ENCODE measurements around the gene CDHR1. TPM values are rescaled to one million over a fixed set of nuclear protein-coding genes. Genes with fewer than 3 reads are reported as not detected.

The CDHR1 gene
- total and polyA plus RNA-seq, 4 donors = 0.07 to 0.51 (median 0.14) TPM

- Histone ChIP-seq H3K9me3 (ENCODE audit: control insufficient read depth in 4 of 4, low read length in 3 of 4) (no peaks in the 10 kb centered on the region), H3K36me3 (ENCODE audit: control insufficient read depth in 4 of 4, insufficient read depth in 3 of 4, low read depth in 1 of 4, low read length in 3 of 4) (no peaks in the 10 kb centered on the region), H3K27ac (ENCODE audit: low read depth in 1 of 2, low read length in 2 of 2) (no peak overlapping the region), H3K9ac (ENCODE audit: low read depth in 1 of 2, low read length in 2 of 2) (no peak overlapping the region), H3K4me1 (ENCODE audit: control insufficient read depth in 4 of 4, insufficient read depth in 4 of 4, low read length in 3 of 4) (peaks cover 4 to 13% (median 7%) of the 10 kb centered on the region in 4 donors), H3K4me3 (ENCODE audit: low read depth in 1 of 3, low read length in 3 of 3) (no peak overlapping the region), H3K27me3 (ENCODE audit: control insufficient read depth in 4 of 4, insufficient read depth in 4 of 4, low read length in 3 of 4) (peaks cover 0 to 11% (median 6%) of the 10 kb centered on the region in 4 donors)
- 74% methylated on average over 5 of the region's 5 CpGs for WGBS
- TF ChIP-seq REST (IDR thresholded peaks at IDR 0.05) (no peak), JUND (IDR thresholded peaks at IDR 0.05) (no peak), MAX (IDR thresholded peaks at IDR 0.05) (no peak)
- no peak for DNase-seq (ENCODE audit: low spot score)
Observed at GRCh38 chr10:84191106-84191505, 3.2 kb upstream of the CDHR1 start.

- no peak for DNase-seq (ENCODE audit: low spot score)
- WGBS = 94% methylated on average over 2 of the region's 2 CpGs
Observed at GRCh38 chr10:84193327-84193726, 1.0 kb upstream of the CDHR1 start.

More at GRCh38 chr10:84193327-84193726, 1.0 kb upstream of the CDHR1 start:
- H3K27me3 ChIP-seq (ENCODE audit: control insufficient read depth in 4 of 4, insufficient read depth in 4 of 4, low read length in 3 of 4) = peaks cover 0 to 11% (median 7%) of the 10 kb centered on the region in 4 donors
- H3K4me1 ChIP-seq (ENCODE audit: control insufficient read depth in 4 of 4, insufficient read depth in 4 of 4, low read length in 3 of 4) = peaks cover 4 to 13% (median 7%) of the 10 kb centered on the region in 4 donors
- H3K27ac ChIP-seq (ENCODE audit: low read depth in 1 of 2, low read length in 2 of 2) = no peak overlapping the region
- no peak overlapping the region for H3K9ac ChIP-seq (ENCODE audit: low read depth in 1 of 2, low read length in 2 of 2)
- no peaks in the 10 kb centered on the region for H3K36me3 ChIP-seq (ENCODE audit: control insufficient read depth in 4 of 4, insufficient read depth in 3 of 4, low read depth in 1 of 4, low read length in 3 of 4)
- no peaks in the 10 kb centered on the region for H3K9me3 ChIP-seq (ENCODE audit: control insufficient read depth in 4 of 4, low read length in 3 of 4)
- no peak overlapping the region for H3K4me3 ChIP-seq (ENCODE audit: low read depth in 1 of 3, low read length in 3 of 3)
- TF ChIP-seq YY1 (IDR thresholded peaks at IDR 0.05) = no peak
- no peak for TF ChIP-seq EGR1 (IDR thresholded peaks at IDR 0.05; ENCODE audit: low read depth in 2 of 2)
- no peak for TF ChIP-seq HNF4A (conservative IDR thresholded peaks at IDR 0.05)
- TF ChIP-seq GABPA (IDR thresholded peaks at IDR 0.05 in 1 of 2, conservative IDR thresholded peaks at IDR 0.05 in 1 of 2) = no peak
- no peak for TF ChIP-seq REST (IDR thresholded peaks at IDR 0.05)
- TF ChIP-seq CTCF (IDR thresholded peaks at IDR 0.05; ENCODE audit: low read depth, low read length, missing input control) = no peak
- TF ChIP-seq FOXA1 (IDR thresholded peaks at IDR 0.05) = no peak
- no peak for TF ChIP-seq TAF1 (conservative IDR thresholded peaks at IDR 0.05)
- no peak for TF ChIP-seq FOXA2 (IDR thresholded peaks at IDR 0.05)
- TF ChIP-seq ATF3 (IDR thresholded peaks at IDR 0.05) = no peak
- TF ChIP-seq NR2F2 (IDR thresholded peaks at IDR 0.05) = no peak
- no peak for TF ChIP-seq JUND (IDR thresholded peaks at IDR 0.05)
- no peak for TF ChIP-seq MAX (IDR thresholded peaks at IDR 0.05)
- no peak for TF ChIP-seq ZBTB33 (IDR thresholded peaks at IDR 0.05)
- no peak for TF ChIP-seq HNF4G (IDR thresholded peaks at IDR 0.05)
- no peak for TF ChIP-seq RAD21 (IDR thresholded peaks at IDR 0.05)
- no peak for TF ChIP-seq RXRA (IDR thresholded peaks at IDR 0.05)

Data from liver (tissue), 9 donors.